ENCODE data around the gene RFTN1.
"Not testable (repeated sequence)": the region's sequence is repeated elsewhere in the genome, so short reads cannot be mapped to it uniquely, and the experiment has no call there.

The RFTN1 gene

GRCh38 chr3:16310486-16310885, 203.0 kb downstream of the RFTN1 start:
- not testable (repeated sequence) for DNase-seq (ENCODE audit: low read depth in 3 of 3, low spot score in 1 of 3)

GRCh38 chr3:16309558-16309957, 203.9 kb downstream of the RFTN1 start:
- DNase-seq (ENCODE audit: low read depth in 3 of 3, low spot score in 1 of 3), result peak in 1 of 3 donors; percentile 29

GRCh38 chr3:16308727-16309126, 204.8 kb downstream of the RFTN1 start:
- no peak for DNase-seq (ENCODE audit: low read depth in 3 of 3, low spot score in 1 of 3)

GRCh38 chr3:16307832-16308531, 205.5 kb downstream of the RFTN1 start:
- no peak for DNase-seq (ENCODE audit: low read depth in 3 of 3, low spot score in 1 of 3)

- DNase-seq (ENCODE audit: low read depth in 3 of 3, low spot score in 1 of 3), result peak in 1 of 3 donors; percentile 26
Measured at GRCh38 chr3:16305111-16305541, 208.4 kb downstream of the RFTN1 start.

GRCh38 chr3:16304061-16305010, 209.2 kb downstream of the RFTN1 start:
- DNase-seq (ENCODE audit: low read depth in 3 of 3, low spot score in 1 of 3), result no peak

- DNase-seq (ENCODE audit: low read depth in 3 of 3, low spot score in 1 of 3), result no peak
Measured at GRCh38 chr3:16303037-16303575, 210.4 kb downstream of the RFTN1 start.

- DNase-seq (ENCODE audit: low read depth in 3 of 3, low spot score in 1 of 3), result no peak
Measured at GRCh38 chr3:16302082-16302631, 211.3 kb downstream of the RFTN1 start.

- DNase-seq (ENCODE audit: low read depth in 3 of 3, low spot score in 1 of 3), result no peak
Measured at GRCh38 chr3:16301507-16301906, 212.0 kb downstream of the RFTN1 start.

GRCh38 chr3:16300881-16301359, 212.6 kb downstream of the RFTN1 start:
- DNase-seq (ENCODE audit: low read depth in 3 of 3, low spot score in 1 of 3), result peak in 1 of 3 donors; percentile 26

- no peak for DNase-seq (ENCODE audit: low read depth in 3 of 3, low spot score in 1 of 3)
Measured at GRCh38 chr3:16300307-16300706, 213.2 kb downstream of the RFTN1 start.

- no peak for DNase-seq (ENCODE audit: low read depth in 3 of 3, low spot score in 1 of 3)
Measured at GRCh38 chr3:16299746-16300145, 213.8 kb downstream of the RFTN1 start.

- DNase-seq (ENCODE audit: low read depth in 3 of 3, low spot score in 1 of 3), result no peak
Measured at GRCh38 chr3:16298891-16299290, 214.6 kb downstream of the RFTN1 start.

GRCh38 chr3:16297997-16298885, 215.3 kb downstream of the RFTN1 start:
- DNase-seq (ENCODE audit: low read depth in 3 of 3, low spot score in 1 of 3), result no peak

- no peak for DNase-seq (ENCODE audit: low read depth in 3 of 3, low spot score in 1 of 3)
Measured at GRCh38 chr3:16295298-16295890, 218.1 kb downstream of the RFTN1 start.

GRCh38 chr3:16294844-16295243, 218.7 kb downstream of the RFTN1 start:
- DNase-seq (ENCODE audit: low read depth in 3 of 3, low spot score in 1 of 3), result no peak

- no peak for DNase-seq (ENCODE audit: low read depth in 3 of 3, low spot score in 1 of 3)
Measured at GRCh38 chr3:16290827-16291196, 222.7 kb downstream of the RFTN1 start.

- DNase-seq (ENCODE audit: low read depth in 3 of 3, low spot score in 1 of 3), result no peak
Measured at GRCh38 chr3:16290007-16290826, 223.3 kb downstream of the RFTN1 start.

All from stimulated activated CD4-positive, alpha-beta T cell treated with anti-CD3 and anti-CD28 coated beads, TNF-alpha, amount 100 ng/mL, for 1 hour (primary cell).